Smooth muscle cell (in vitro differentiated cells): ENCODE results near the gene PISD. TPM values are rescaled to one million over a fixed set of nuclear protein-coding genes. Genes with fewer than 3 reads are reported as not detected.

Experiments used
- DNase-seq: peaks from one replicate; lab custom pipeline; 2025; ENCODE audit not compliant: unreplicated experiment; lab: John Stamatoyannopoulos, UW
- H2AFZ ChIP-seq: fragments of 200-600 bp; sonication (generic); 2 replicates; pipeline ENCODE4 v1.6.0; 2016; ENCODE audit warnings: antibody characterized with exemption, low read depth, mild to moderate bottlenecking
- H3F3A ChIP-seq: fragments of 200-600 bp; sonication (generic); 2 replicates; pipeline ENCODE4 v1.6.0; 2017; ENCODE audit warnings: antibody characterized with exemption, low read depth
- H3K27ac ChIP-seq: fragments of 200-600 bp; sonication (generic); 2 replicates; pipeline ENCODE4 v1.5.1; 2016; ENCODE audit warnings: low read depth, mild to moderate bottlenecking
- H3K27me3 ChIP-seq: fragments of 200-600 bp; sonication (generic); 2 replicates; pipeline ENCODE4 v1.6.1; 2016; ENCODE audit warnings: low read depth, mild to moderate bottlenecking
- H3K36me3 ChIP-seq: fragments of 200-600 bp; sonication (generic); 2 replicates; pipeline ENCODE4 v1.5.1; 2016; ENCODE audit warnings: low read depth
- H3K4me1 ChIP-seq: fragments of 200-600 bp; sonication (generic); 2 replicates; pipeline ENCODE4 v1.5.1; 2016; ENCODE audit warnings: low read depth
- H3K4me2 ChIP-seq: fragments of 200-600 bp; sonication (generic); 2 replicates; pipeline ENCODE4 v1.6.0; 2016; ENCODE audit warnings: mild to moderate bottlenecking
- H3K4me3 ChIP-seq: fragments of 200-600 bp; sonication (generic); 2 replicates; pipeline ENCODE4 v1.5.1; 2016; ENCODE audit warnings: mild to moderate bottlenecking
- H3K79me2 ChIP-seq: fragments of 200-600 bp; sonication (generic); 2 replicates; pipeline ENCODE4 v1.6.0; 2016; ENCODE audit warnings: low read depth, mild to moderate bottlenecking
- H3K9ac ChIP-seq: fragments of 200-600 bp; sonication (generic); 2 replicates; pipeline ENCODE4 v1.6.0; 2016; ENCODE audit warnings: low read depth
- H3K9me3 ChIP-seq: fragments of 200-600 bp; sonication (generic); replicated peaks from 2 replicates; pipeline ENCODE4 v1.5.1; 2016; ENCODE audit warnings: low read depth
- H4K20me1 ChIP-seq: fragments of 200-600 bp; sonication (generic); 2 replicates; pipeline ENCODE4 v1.6.0; 2016; ENCODE audit warnings: low read depth
- WGBS: methylation state at CpG from one replicate; pipeline ENCODE4 v1.1.7; 2016; ENCODE audit warnings: low lambda C conversion rate; 5-methylcytosine and 5-hydroxymethylcytosine counted together
- polyA plus RNA-seq: library from polyadenylated mRNA; unstranded; fragments of >200 nt; fragmentation: Nextera tagmentation; extraction: Ambion mirVana; gene quantifications from 2 replicates; pipeline ENCODE4 v1.2.1, GENCODE V29; 2016
- total RNA-seq: library from RNA; depleted of rRNA; stranded (reverse); fragments of >200 nt; gene quantifications from 2 replicates; pipeline ENCODE4 v1.2.3, GENCODE V29; 2014
- TF ChIP-seq, protein P1 (sequence below): fragments of 200-600 bp; sonication (generic); IDR thresholded peaks from 2 replicates; pipeline ENCODE4 v1.5.1; 2017; ENCODE audit warnings: borderline replicate concordance, mild to moderate bottlenecking, antibody characterized with exemption; ENCODE audit not compliant: insufficient read depth, poor library complexity, severe bottlenecking

The PISD gene
- total and polyA plus RNA-seq, 2 experiments from 2014 or later: 15.3 to 31.6 TPM

DNA sequence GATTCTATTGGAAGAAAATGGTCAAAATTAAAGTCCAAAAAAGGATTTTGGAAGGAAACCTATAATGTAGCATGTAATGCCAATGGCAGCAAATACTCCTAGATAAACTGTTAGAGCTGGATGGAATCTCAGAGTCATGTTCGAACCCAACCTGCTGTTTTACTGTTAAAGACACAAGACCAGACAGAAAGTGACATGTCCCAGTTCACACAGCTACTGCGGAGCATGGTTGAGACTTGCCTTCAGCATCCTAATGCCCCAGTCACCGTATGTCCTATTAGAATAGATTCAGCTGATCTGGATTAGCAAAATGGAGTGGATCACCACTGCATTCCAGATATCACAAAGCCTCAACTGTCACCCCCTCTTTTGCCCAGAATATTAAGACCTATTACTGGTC lies 14.9 kb downstream of the PISD start:
- Histone ChIP-seq H3K9ac (no peak overlapping the region), H2AFZ (no peak overlapping the region), H3K4me3 (no peak overlapping the region), H3K4me1 (no peaks in the 10 kb centered on the region), H3K27me3 (no peaks in the 10 kb centered on the region), H4K20me1 (peaks cover 56% of the 10 kb centered on the region), H3K4me2 (no peak overlapping the region), H3K27ac (peak overlapping the region; percentile 82), H3K9me3 (no peaks in the 10 kb centered on the region), H3F3A (peaks cover 6% of the 10 kb centered on the region), H3K79me2 (peaks cover 16% of the 10 kb centered on the region), H3K36me3 (no peaks in the 10 kb centered on the region)
- TF ChIP-seq, protein P1, sequence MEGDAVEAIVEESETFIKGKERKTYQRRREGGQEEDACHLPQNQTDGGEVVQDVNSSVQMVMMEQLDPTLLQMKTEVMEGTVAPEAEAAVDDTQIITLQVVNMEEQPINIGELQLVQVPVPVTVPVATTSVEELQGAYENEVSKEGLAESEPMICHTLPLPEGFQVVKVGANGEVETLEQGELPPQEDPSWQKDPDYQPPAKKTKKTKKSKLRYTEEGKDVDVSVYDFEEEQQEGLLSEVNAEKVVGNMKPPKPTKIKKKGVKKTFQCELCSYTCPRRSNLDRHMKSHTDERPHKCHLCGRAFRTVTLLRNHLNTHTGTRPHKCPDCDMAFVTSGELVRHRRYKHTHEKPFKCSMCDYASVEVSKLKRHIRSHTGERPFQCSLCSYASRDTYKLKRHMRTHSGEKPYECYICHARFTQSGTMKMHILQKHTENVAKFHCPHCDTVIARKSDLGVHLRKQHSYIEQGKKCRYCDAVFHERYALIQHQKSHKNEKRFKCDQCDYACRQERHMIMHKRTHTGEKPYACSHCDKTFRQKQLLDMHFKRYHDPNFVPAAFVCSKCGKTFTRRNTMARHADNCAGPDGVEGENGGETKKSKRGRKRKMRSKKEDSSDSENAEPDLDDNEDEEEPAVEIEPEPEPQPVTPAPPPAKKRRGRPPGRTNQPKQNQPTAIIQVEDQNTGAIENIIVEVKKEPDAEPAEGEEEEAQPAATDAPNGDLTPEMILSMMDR: no peak
- 85% methylated on average over 3 of the region's 3 CpGs for WGBS
- no peak for DNase-seq

DNA sequence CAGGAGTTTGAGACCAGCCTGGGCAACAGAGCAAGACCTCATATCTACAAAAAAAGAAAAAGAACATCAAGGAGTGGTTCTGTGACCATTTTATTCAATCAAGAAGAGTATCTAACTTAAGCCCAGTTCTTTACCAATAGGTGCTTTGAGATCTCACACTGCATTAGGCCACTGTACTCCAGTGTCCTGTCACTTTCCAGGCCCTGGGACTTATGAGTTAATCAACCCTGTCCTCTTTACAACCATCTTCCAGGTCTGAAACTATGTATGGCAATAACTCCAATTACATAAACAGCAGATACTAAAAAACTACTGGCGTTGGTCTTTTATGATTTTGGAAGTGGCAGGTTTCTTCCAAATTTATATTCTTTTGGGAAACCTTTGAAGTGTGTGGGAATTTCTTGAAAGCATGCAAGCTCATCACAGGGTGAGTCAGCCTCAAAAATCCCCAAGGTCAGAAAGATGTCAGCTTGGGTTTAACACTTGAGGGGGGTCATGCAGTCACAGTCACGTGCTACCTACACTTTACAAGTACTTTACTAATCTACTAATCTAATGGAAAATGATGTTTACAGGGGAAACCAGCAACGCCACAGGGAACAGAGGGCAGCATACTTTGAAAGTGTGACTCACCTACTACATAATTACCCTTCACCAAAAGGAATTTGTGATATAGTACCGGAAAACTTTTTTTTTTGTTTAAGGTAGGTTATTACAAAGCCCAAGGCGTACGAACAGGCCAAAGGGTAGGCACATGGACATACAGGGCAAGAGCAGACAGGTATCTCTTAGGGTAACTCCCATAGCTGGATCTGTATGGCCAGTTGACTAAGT lies 15.6 kb downstream of the PISD start:
- DNase-seq: no peak
- Histone ChIP-seq H3K27ac (peak overlapping the region; percentile 82), H3K9me3 (no peaks in the 10 kb centered on the region), H3K79me2 (peaks cover 14% of the 10 kb centered on the region), H3K27me3 (no peaks in the 10 kb centered on the region), H3K4me3 (no peak overlapping the region), H3K4me2 (no peak overlapping the region), H3F3A (peaks cover 6% of the 10 kb centered on the region), H3K9ac (peak overlapping the region; percentile 61), H4K20me1 (peaks cover 56% of the 10 kb centered on the region), H3K36me3 (no peaks in the 10 kb centered on the region), H2AFZ (no peak overlapping the region), H3K4me1 (no peaks in the 10 kb centered on the region)
- WGBS: 32% methylated on average over 6 of the region's 6 CpGs
- TF ChIP-seq, protein P1: no peak

DNA sequence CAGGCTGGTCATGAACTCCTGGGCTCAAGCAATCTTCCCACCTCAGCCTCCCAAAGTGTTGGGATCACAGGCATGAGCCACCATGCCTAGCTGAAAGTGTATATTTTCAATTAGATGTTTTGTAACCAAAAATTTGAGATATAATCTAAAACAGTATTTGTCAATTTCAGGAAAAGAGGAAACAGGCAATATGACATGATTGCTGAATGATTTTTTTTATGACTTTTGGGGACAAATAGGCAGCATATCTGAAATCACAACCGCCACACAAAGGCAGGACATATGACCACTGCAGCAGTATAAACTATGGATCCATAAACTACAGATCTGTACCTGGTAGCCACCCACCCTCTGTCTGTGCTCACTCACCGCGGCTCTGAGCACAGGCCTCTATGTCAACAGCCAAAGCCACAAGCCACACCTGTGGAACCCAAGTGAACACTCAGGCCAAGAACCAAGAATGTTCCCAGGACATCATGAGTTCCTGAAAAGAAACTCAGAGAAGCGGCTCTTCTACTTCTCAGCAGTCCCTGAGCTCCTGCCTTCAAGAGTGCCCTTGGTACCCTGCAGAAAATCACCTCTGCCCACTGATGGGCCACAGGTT lies 22.5 kb downstream of the PISD start:
- 97% methylated on average over 4 of the region's 4 CpGs for WGBS
- Histone ChIP-seq H3K79me2 (peaks cover 15% of the 10 kb centered on the region), H3K4me1 (no peaks in the 10 kb centered on the region), H4K20me1 (peaks cover 72% of the 10 kb centered on the region), H2AFZ (no peak overlapping the region), H3K27ac (no peak overlapping the region), H3K4me3 (no peak overlapping the region), H3K27me3 (no peaks in the 10 kb centered on the region), H3K9me3 (no peaks in the 10 kb centered on the region), H3K4me2 (no peak overlapping the region), H3K9ac (no peak overlapping the region), H3F3A (no peaks in the 10 kb centered on the region), H3K36me3 (no peaks in the 10 kb centered on the region)
- no peak for DNase-seq
- TF ChIP-seq, protein P1: no peak
